HG02973 (cell line): Measurements from ENCODE around the gene SYTL5.

ENCODE experiments used
- ATAC-seq: cut with Tn5 transposase; IDR thresholded peaks from one replicate; pipeline ENCODE4 v1.9.1; 2021; ENCODE audit warnings: moderate library complexity; ENCODE audit not compliant: unreplicated experiment

The SYTL5 gene

DNA sequence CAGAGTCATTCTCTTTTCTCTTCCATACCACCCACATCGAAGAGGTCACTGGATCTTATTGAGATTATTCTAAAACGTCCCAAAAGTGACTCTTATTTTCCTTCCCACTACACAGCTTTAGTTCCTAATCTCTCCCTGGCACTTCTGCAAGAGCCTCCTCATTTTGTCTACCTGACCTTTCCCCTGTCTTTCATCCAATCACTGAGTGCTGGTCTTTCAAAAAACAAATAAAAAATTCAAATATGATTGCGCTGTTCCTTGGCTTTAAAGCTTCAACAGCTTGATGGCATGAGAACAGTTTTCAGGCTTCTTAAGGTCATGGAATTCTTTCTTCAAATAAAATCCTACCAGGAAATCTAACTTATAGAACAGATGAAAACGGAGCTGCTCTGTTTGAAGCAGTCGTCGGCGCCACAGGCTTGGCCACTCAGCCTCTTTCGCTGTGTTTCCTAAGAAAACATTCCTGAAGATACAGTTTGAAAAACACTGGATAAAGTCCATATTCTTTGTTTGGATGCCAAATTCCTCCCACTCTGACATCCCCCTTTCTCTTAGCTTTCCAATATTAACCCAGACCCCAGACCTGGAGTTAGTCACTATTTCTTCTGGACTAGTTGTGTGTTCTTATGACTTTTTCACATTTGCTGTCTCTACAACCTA is 12.5 kb downstream of the SYTL5 start:
- no peak for ATAC-seq

DNA sequence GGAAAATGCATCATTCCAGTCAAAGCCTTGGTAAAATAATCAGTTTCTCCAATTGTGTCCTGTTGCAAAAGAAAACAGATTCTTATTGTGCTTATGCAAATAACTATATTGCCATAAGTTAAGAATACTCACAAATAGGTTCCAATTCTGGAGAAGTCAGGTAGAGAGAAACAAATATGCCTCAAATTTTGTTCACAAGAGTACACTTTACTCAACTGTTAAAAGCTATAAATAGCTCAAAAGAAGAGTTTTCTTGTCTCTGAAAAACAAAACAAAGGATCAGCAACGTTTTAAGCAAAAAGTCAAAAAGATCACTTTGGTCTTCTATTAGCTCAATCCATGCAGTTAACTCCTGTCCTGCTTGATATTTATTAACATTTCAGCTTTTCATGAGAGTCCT is 21.9 kb downstream of the SYTL5 start:
- ATAC-seq: no peak

DNA sequence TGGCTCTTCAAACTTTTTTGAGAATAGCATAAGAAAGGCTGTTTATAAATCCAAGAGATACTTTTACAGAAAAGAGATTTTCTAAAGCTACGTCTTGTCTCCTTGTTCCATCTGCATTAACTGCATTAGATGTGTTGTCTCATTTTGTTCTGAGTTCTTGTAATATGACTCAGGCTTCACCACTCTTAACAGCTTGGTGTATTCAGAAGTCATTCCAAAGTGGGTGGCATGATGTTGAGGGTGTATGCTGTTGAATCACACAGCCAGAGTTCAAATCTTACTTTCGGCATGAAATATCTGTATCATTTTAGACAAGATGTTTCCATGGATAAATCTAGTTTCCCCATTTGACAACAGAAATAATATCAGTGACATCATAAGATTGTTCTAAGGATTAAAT is 30.1 kb downstream of the SYTL5 start:
- ATAC-seq: no peak

DNA sequence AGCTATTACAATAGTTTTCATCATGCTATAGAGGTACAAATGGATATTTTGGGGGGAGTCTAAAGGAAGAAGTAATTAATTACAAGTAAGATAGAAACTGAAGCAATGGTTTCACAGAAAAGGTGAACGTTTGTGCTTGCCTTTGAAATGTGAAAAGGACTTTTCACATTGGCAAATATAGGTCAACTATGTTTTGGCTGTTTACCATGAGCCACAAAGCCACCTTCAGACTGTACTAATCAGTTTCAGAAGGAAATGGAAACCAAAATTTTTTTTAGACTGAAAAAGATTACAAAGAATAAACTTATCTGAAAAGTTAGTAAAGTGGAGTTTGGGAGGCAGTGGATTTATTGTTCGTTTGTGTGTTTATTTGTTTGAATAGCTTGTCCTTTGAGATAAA is 32.1 kb downstream of the SYTL5 start:
- no peak for ATAC-seq

DNA sequence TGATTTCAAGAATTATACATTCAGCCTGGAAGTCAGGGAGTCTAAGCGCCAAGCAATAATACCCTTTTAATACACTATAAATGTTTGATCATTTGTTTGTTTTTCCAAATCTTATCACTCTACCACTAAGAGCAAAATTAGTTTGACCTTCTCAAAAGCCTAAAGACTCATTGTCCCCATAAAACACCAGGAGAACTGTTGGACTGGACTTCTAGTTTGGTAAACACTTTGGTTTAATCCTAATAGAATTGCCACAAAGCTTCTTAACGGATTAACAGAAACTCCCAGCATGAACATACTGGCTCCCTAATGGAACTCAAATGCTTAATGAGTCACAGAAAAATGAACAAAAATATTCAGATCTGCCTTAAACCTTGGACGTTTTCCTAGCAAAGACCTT is 34.9 kb downstream of the SYTL5 start:
- ATAC-seq: no peak

DNA sequence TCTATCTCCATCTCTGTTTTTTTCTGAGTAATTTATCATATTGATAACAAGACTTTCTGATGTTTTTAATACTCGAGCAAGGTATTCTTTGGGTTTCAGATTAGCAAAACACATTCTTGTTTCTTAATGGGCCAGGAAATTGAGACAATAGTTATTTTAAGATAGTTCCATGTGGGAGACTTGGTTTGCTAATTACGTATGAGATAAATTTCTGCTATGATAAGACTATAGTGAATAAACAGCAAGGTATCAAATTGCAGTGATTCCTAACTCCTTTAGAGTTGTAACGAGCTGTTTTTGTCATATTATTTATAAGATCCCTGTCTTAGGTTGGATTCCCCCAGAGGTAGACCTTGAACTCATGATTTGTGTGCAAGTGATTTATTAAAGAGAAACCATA is 38.3 kb downstream of the SYTL5 start:
- no peak for ATAC-seq

DNA sequence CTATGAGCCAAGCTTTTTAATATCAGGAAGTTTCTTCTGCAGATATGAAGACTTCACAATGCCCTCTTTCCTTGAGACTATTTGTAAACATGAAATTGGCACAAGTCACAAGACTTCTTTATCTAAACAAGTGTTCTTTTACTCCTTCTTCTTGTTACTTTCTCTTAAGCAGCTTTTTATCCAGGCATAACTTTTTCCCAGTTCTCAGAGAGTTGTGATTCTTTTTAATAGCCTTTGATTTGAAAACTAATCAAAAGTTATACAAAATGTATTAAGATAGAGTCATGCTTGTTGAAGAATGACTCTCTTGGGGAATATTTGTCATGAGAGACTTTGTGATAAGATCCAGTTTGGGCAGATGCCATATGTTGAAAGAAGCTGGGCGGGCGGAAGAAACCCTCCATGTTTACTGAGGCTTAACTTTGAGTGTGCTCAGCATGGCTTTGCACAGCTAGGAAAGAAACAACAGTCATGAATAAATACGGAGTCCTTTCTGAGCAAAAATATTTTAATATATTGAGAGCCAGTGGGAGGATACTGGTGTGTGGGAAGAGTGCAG is 39.3 kb downstream of the SYTL5 start:
- ATAC-seq: no peak

DNA sequence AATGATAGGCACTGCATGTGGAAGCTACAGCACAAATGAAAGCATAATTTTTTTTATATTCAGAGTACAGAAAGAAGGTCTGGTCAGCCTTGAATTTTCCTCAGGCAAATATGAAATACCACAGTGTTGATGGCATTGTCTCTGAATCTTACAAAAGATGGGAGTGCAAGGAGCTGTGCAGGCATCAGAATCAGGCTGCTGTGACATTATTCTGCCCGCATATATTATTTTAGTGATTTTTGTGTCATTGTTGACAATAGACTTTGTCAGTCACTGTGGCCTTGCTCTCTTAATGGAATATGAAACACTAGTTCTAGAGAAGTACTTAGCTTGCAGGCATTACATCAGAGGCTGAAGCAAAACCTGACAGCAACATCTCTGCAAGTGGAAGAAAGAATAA is 42.5 kb downstream of the SYTL5 start:
- ATAC-seq: no peak

DNA sequence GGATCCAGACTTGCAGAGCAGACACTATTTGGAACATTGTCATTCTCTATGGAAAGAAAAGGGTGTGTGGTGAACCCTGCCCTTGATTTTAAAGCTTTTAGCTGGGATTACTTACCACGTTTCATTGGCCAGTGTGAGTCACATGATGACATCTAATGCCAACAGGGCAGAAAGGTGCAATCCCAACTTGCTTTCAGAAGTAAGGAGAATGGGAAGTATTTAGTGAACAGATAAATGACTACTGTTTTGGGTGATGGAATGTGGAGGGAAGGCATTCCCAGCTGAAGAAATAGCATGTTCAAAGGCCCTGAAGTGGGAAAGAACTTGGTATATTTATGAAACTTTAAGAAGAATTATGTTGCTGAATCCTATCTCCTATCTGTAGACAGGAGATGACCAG is 44.5 kb downstream of the SYTL5 start:
- no peak for ATAC-seq

DNA sequence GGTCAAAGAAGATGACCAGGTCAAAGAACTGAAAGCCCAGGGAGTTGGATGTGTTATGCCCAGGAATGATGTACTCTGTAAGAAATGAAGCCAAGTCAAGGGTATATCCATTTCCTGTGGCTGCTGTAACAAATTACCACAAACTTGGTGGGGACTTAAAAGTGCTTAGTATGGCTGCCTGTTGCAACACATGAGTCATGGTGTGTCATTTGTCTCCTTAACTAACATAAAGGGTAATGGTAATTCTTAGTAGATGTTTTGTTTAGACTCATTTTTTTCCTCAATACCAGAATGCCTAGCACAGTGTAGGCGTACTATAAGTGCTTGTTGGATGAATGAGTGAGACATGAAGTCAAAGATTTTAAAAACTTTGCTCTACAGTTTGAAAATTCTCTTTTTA is 45.7 kb downstream of the SYTL5 start:
- no peak for ATAC-seq

DNA sequence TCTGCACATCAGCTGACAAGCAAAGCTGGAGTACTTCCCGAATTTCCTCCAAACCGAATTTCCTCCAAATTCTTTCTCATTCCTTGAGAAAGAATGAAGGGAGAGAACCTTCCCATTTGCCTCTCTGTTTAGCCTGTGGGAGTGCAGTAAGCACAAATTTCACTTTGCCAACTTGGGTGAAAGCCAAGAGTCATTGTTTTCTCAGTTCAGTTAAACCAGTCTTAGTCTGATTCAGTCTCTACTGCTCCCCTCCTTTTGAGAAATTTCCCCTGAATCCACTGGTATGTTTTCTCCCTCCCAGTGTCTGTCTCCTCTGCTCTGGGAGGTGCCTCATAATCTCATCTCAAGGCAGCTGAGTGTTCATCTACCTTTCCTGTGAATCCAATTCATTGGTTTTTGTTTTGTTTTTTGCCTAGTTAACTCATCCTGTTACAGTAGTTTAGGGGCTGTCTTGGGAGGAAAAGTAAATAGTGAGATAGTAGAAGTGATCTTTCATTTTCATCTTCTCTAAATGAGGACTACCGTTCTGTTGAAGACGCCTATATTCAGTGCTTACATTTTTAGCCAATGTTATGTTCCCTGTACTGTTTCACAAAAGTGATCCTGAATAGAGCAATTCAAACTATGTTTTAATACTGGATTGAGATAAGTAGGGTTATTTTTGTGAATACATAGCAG is 49.0 kb downstream of the SYTL5 start:
- ATAC-seq: no peak

DNA sequence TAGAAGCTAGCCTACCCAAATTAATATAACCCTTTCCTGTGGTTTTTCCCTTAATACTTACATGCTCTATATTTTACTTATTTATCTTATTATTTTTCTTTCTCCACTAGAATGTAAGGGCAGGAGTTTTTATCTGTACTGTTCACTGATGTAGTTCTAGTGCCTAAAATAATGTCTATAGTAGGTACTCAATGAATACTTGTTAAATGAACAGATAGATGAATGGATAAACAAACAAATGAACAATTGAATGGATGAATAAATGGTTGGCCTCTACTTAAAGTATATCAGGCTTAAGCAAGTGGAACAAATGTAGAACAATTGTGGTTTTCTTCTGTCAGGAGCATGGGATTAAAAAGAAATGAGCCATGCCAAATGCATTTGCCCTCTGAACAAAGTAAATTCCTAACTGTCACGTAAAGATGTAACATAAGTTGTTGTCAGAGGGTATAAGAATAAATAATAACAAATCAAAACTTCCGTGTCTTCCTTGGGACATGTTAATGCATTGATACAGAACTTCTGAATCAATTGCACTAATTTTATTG is 54.1 kb downstream of the SYTL5 start:
- no peak for ATAC-seq

DNA sequence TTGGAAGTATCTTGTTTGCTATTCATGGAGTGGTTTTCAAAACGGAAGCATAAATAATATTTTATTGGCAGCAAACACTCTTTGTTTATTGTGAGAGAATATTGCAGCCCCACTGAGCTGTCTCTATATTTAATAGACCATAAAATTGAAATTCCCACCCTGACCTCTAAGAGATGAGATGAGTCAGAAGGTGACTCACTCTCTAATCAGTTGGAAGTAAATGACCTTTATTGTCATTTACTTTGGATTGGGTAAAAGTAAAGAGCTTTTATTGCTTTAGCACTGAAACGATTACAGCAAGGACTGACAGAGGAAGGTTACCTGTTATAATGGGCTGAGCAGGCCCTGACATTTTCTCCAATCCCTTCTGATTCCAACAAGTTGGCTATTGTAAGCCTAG is 55.0 kb downstream of the SYTL5 start:
- ATAC-seq: no peak

DNA sequence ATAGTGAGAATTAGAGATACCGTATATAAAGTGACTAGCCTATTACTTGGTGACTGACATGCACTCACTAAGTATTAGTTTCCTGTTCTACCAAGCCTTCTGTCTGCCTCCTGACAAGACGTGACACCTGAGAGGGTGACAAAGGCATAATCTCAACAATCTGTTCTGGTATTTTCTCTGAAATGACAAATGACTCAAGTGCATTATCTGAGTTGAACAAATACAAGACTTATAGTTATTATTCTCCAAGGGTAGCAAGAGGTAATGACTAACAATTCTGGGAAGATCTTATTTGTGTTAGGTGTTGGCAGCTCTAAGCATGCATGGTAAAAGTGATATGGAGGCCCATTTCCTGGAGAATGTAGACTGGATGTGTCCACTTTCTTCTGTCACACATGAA is 60.6 kb downstream of the SYTL5 start:
- ATAC-seq: no peak

DNA sequence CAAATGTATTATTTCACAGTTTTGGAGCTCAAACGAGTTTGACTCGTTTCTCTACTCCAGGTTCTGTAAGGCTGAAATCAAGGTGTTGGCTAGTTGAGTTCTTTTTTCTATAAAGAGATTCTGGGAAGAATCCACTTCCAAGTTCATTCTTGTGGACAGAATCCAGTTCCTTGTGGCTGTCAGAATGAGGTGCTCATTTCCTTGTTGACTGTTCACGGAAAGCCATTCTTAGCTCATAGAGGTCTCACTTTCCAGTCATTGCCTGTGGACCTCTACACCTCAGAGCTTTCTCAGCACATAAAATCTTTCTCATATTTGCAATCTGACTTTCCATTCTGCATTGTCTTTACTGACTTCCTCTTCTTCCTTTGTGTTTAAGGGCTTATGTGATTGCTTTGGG is 62.9 kb downstream of the SYTL5 start:
- no peak for ATAC-seq

DNA sequence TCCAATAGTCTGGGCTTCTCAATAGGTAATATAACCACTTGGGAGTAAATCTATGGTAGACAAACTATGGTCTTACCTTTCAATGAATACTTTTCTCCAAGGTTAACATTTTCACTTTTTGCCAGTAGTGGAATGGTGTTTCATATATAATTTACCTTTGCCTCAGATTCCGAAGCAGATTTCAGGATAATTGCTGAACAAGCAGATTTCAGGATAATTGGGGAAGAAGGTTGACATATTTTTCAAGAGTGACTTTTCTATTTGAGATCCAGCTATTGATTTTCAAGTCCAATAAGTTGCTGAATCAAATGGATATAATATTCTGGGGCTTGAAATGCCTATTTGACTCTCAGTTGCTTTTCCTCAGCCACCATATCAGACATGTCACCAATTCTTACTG is 63.6 kb downstream of the SYTL5 start:
- no peak for ATAC-seq

DNA sequence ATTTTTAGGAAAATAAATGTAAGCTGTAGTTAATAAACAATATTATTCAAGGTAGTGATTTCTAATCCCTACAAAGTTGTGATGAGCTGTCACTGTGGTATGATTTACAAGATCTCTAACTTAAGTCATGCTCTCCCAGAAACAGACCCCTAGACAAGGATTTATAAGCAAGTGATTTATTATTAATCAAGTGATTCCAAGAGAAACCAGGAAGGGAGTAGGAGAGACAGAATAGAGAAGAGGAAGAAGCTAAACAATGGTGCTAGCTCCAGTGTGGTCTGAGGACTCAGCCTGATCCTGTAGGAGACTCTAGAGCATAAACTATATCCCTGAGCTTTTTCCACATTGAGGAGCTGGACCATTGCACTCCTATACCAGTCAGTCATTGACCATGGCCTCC is 73.1 kb downstream of the SYTL5 start:
- ATAC-seq: no peak

DNA sequence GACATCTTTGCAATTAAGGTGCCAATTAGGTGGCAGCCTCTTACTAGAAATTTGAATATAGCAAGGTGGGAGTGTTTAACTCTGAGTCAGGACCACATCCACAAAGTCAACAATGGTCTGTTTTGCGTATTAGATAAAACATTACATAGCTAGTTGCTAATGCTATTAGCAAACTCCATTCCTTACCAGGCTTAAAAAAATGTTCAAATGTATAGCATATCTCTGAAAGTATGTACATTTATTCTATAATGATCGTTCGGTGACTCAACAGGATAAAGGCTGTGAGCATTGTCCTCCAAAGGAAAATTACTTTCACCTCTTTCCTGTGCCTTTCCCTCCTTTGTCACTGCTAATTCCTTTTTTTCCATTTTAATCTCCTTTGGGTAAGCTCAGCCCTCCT is 74.5 kb downstream of the SYTL5 start:
- no peak for ATAC-seq

DNA sequence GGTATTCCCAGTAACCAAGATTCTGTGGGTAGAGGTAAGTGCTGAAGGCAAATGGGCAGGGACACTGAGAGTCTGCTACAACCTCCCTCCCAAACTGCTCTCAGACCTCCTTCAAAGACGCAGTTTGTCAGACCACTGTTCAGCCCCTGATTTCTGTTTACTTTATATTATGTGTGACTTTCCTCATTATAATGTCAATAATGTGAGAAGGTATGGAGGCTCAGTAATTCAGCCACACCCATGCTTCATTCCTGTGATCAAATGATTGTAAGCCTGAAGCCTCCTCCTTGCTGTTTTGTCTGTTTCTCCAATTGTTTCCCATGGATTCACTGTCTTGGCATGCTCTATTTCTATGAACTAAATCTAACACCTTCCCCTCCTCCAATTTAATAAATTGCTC is 75.6 kb downstream of the SYTL5 start:
- ATAC-seq: no peak

DNA sequence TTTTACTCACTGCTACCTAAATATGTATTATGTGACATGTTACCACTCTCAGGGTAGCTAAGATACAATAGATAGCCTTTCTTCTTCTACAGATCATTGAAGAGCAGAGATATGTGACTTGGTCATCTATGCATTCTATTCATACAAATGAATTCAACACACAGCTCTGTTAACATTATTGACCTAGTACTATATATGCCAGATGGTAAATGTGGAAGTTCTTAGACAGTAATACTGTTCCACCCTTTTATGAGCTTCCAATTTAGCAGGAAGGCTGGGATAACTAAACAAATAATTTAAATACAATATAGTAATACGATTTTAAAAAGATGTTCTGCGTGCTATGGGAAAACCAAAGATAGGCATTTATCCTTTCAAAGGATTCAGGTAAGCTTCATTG is 76.0 kb downstream of the SYTL5 start:
- no peak for ATAC-seq

DNA sequence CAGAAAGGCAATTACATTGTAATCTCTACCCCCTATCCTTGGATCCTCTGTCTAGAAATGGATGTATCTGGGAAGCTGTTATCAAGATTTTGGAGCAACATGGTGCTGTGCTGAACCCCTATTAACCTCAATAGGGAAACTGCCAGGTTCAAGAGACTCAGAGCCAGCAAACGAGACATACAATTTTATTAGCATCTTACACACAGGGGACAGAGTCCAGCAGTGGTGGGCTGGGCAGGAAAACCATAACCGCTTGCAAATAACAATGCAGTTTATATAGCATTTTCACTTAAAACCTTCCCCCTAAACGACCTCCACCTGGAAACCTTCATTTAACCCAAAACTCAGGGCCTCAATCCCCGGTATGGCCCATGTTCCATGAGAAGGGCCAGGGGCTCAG is 79.5 kb downstream of the SYTL5 start:
- no peak for ATAC-seq

DNA sequence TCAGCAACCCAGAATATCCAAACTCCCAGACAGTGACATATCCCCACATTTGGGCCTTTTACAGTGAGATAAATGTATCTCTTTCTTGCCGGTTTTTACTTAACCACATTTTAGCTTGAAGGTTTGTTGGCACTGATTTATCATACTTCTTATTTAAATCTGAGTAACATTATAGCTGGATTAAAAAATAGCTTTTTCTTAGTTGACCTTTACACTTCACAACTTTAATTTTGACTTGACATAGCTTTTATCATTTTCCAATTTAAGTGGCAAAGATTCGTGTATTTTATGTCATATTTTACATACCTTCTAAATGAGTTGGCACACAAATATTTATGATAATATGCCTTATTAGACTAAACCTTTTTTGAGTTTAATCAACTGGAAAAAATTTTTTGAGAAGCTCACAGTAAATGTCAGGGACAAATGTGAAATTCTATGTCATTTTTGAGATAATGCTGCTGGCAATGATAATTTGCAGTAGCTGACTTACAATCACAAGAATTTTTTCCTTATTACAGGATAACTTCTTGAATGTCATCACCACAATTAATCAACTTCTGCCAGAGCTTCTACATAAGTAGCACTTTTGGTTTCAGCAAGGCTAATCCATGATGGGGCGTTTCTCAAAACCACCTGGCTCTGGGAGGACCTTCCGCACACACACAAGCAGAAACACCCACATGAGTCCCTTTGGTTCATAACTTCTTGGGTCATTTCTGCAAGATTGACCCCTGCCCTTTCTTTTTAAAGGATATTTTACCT is 80.3 kb downstream of the SYTL5 start:
- ATAC-seq: no peak
